ES-I3 (cell line): ENCODE measurements around the gene ARHGEF9.
"Not testable (repeated sequence)": the region's sequence is repeated elsewhere in the genome, so short reads cannot be mapped to it uniquely, and the experiment has no call there.

Experiments
- H3K36me3 ChIP-seq: 2 replicates; pipeline ENCODE4 v1.6.1; 2013; ENCODE audit warnings: mild to moderate bottlenecking, low read length, control low read depth, moderate library complexity; ENCODE audit not compliant: insufficient read depth
- H3K4me1 ChIP-seq: 2 replicates; pipeline ENCODE4 v1.6.1; 2013; ENCODE audit warnings: mild to moderate bottlenecking, control low read depth, low read length; ENCODE audit not compliant: insufficient read depth
- H3K9ac ChIP-seq: 2 replicates; pipeline ENCODE4 v1.6.1; 2013; ENCODE audit warnings: low read depth, mild to moderate bottlenecking, low read length, moderate library complexity
- H3K9me3 ChIP-seq: 2 replicates; pipeline ENCODE4 v1.6.1; 2013; ENCODE audit warnings: mild to moderate bottlenecking, low read length, moderate library complexity; ENCODE audit not compliant: control insufficient read depth, insufficient read depth

The ARHGEF9 gene

GRCh38 chrX:63664083-63664482, 120.9 kb downstream of the ARHGEF9 start:
- Histone ChIP-seq H3K9ac (no peak overlapping the region), H3K4me1 (no peaks in the 10 kb centered on the region; the same call in 1 of the 2 replicates), H3K36me3 (peaks cover 20% of the 10 kb centered on the region; the same call in 1 of the 2 replicates), H3K9me3 (peaks cover 8% of the 10 kb centered on the region; the same call in 1 of the 2 replicates)

- Histone ChIP-seq H3K9me3 (no peaks in the 10 kb centered on the region), H3K4me1 (peaks cover 18% of the 10 kb centered on the region), H3K36me3 (peaks cover 16% of the 10 kb centered on the region; the same call in 1 of the 2 replicates), H3K9ac (no peak overlapping the region)
Measured at GRCh38 chrX:63661676-63662075, 123.3 kb downstream of the ARHGEF9 start.

- Histone ChIP-seq H3K9ac (no peak overlapping the region), H3K36me3 (peaks cover 2% of the 10 kb centered on the region; the same call in 1 of the 2 replicates), H3K9me3 (no peaks in the 10 kb centered on the region), H3K4me1 (peaks cover 18% of the 10 kb centered on the region)
Measured at GRCh38 chrX:63658920-63659319, 126.1 kb downstream of the ARHGEF9 start.

- Histone ChIP-seq H3K36me3 (no peaks in the 10 kb centered on the region; the same call in 1 of the 2 replicates), H3K4me1 (peaks cover 18% of the 10 kb centered on the region), H3K9ac (no peak overlapping the region), H3K9me3 (no peaks in the 10 kb centered on the region)
Measured at GRCh38 chrX:63657821-63658220, 127.2 kb downstream of the ARHGEF9 start.

GRCh38 chrX:63656871-63657580, 128.0 kb downstream of the ARHGEF9 start:
- H3K9ac ChIP-seq = no peak overlapping the region
- H3K9me3 ChIP-seq = no peaks in the 10 kb centered on the region
- H3K36me3 ChIP-seq = no peaks in the 10 kb centered on the region; the same call in 1 of the 2 replicates
- peaks cover 18% of the 10 kb centered on the region for H3K4me1 ChIP-seq

- H3K36me3 ChIP-seq = no peaks in the 10 kb centered on the region; the same call in 1 of the 2 replicates
- no peak overlapping the region for H3K9ac ChIP-seq
- H3K9me3 ChIP-seq = no peaks in the 10 kb centered on the region
- H3K4me1 ChIP-seq = 0 out of 2 replicates have a peak, but pooled peaks cover 2% of the 10 kb centered on the region
Measured at GRCh38 chrX:63652086-63652765, 132.8 kb downstream of the ARHGEF9 start.

GRCh38 chrX:63645748-63646147, 139.3 kb downstream of the ARHGEF9 start:
- H3K36me3 ChIP-seq, H3K9me3 ChIP-seq, H3K4me1 ChIP-seq, H3K9ac ChIP-seq: not testable (repeated sequence)

- no peaks in the 10 kb centered on the region for H3K9me3 ChIP-seq
- H3K36me3 ChIP-seq = peaks cover 4% of the 10 kb centered on the region; the same call in 1 of the 2 replicates
Measured at GRCh38 chrX:63635750-63636149, 149.3 kb downstream of the ARHGEF9 start.

GRCh38 chrX:63613531-63614028, 171.4 kb downstream of the ARHGEF9 start:
- H3K9me3 ChIP-seq = no peaks in the 10 kb centered on the region; the same call in 1 of the 2 replicates
- H3K9ac ChIP-seq = no peak overlapping the region
- H3K36me3 ChIP-seq = no peaks in the 10 kb centered on the region
- no peaks in the 10 kb centered on the region for H3K4me1 ChIP-seq

More at GRCh38 chrX:63635750-63636149, 149.3 kb downstream of the ARHGEF9 start:
- Histone ChIP-seq H3K9ac (no peak overlapping the region), H3K4me1 (no peaks in the 10 kb centered on the region)

GRCh38 chrX:63585936-63586335, 199.1 kb downstream of the ARHGEF9 start:
- Histone ChIP-seq H3K9ac (no peak overlapping the region), H3K9me3 (peaks cover 3% of the 10 kb centered on the region; the same call in 1 of the 2 replicates), H3K4me1 (no peaks in the 10 kb centered on the region), H3K36me3 (no peaks in the 10 kb centered on the region)
